Thoracic aorta (tissue), 2 donors: ENCODE results near the gene ZNF620. TPM values are rescaled to one million over a fixed set of nuclear protein-coding genes. Genes with fewer than 3 reads are reported as not detected.
A peak's percentile ranks its signal among the peaks of the same experiment; 100 is the strongest.
"Not testable (repeated sequence)": the region's sequence is repeated elsewhere in the genome, so short reads cannot be mapped to it uniquely, and the experiment has no call there.

Experiments
- ATAC-seq: fragments of 150-250 bp; one replicate; pipeline ENCODE4 v1.8.0; 2017; ENCODE audit warnings: low read depth; ENCODE audit not compliant: insufficient number of reproducible peaks, low FRiP score
- DNase-seq: peaks from one replicate; pipeline ENCODE4 v3.0.0-alpha.2; 2020; ENCODE audit warnings: low spot score
- H3K27ac ChIP-seq, 2 donors: fragments of 200-600 bp; sonication (generic); 1 replicate in 1 of 2; 2 replicates in 1 of 2; pipeline ENCODE4 v1.5.1; 2016; ENCODE audit warnings: mild to moderate bottlenecking in 2 of 2, moderate library complexity in 2 of 2
- H3K27me3 ChIP-seq: fragments of 200-600 bp; sonication (generic); replicated peaks from 2 replicates; pipeline ENCODE4 v1.6.0; 2016; ENCODE audit warnings: mild to moderate bottlenecking; ENCODE audit not compliant: insufficient read depth
- H3K36me3 ChIP-seq: fragments of 200-600 bp; sonication (generic); one replicate; pipeline ENCODE4 v1.5.1; 2016
- H3K4me1 ChIP-seq, 2 donors: fragments of 200-600 bp; sonication (generic); 1 replicate in 1 of 2; 2 replicates in 1 of 2; pipeline versions ENCODE4 v1.5.1 to v1.6.0; 2016; ENCODE audit warnings: low read depth in 2 of 2, mild to moderate bottlenecking in 1 of 2; ENCODE audit not compliant: control insufficient read depth in 1 of 2
- H3K4me3 ChIP-seq: fragments of 200-600 bp; sonication (generic); 2 replicates; pipeline ENCODE4 v1.5.1; 2016; ENCODE audit warnings: mild to moderate bottlenecking
- H3K9me3 ChIP-seq: fragments of 200-600 bp; sonication (generic); 2 replicates; pipeline ENCODE4 v1.5.1; 2016
- CTCF ChIP-seq: fragments of 200-600 bp; sonication (generic); IDR thresholded peaks from one replicate; pipeline ENCODE4 v1.5.1; 2019; ENCODE audit warnings: antibody characterized with exemption
- total RNA-seq, 2 donors: library from RNA; depleted of rRNA; stranded (reverse); fragments of >200 nt; gene quantifications; one replicate each; pipeline versions ENCODE4 v1.1.0 to v1.2.3, GENCODE V29; 2016

The ZNF620 gene
- 1 to 10 TPM; 2.8 to 3.1 TPM for total RNA-seq

GRCh38 chr3:40505599-40506462, at the start of gene ZNF620:
TSS of gene ZNF620 (plus strand) at chr3:40506039. CDS start at chr3:40506353, 314 bp downstream.
- peak within 1 kb of the TSS; percentile 79 to 86 for H3K27ac ChIP-seq
- peaks cover 2% of the 10 kb centered on the region for H3K36me3 ChIP-seq
- peaks cover 14 to 21% of the 10 kb centered on the region in 2 donors for H3K4me1 ChIP-seq
- H3K27me3 ChIP-seq = no peaks in the 10 kb centered on the region
- no peaks in the 10 kb centered on the region for H3K9me3 ChIP-seq
- peak within 1 kb of the TSS; percentile 92 for H3K4me3 ChIP-seq
- DNase-seq = peak; percentile 31
- ATAC-seq = peak; percentile 65
- TF ChIP-seq CTCF = no peak

GRCh38 chr3:40456279-40456939, 49.4 kb upstream of the ZNF620 start:
- Histone ChIP-seq H3K4me3 (peak overlapping the region; percentile 95), H3K36me3 (peaks cover 18% of the 10 kb centered on the region), H3K27ac (peak overlapping the region; percentile 82 to 85), H3K9me3 (no peaks in the 10 kb centered on the region), H3K27me3 (no peaks in the 10 kb centered on the region), H3K4me1 (peaks cover 20 to 44% of the 10 kb centered on the region in 2 donors)
- TF ChIP-seq CTCF = no peak
- ATAC-seq = no peak
- no peak for DNase-seq

GRCh38 chr3:40456940-40457823, 48.7 kb upstream of the ZNF620 start, which contains the start of gene RPL14:
TSS of gene RPL14 (plus strand) at chr3:40457339. CDS start at chr3:40457472, 133 bp downstream.
- H3K27ac ChIP-seq = peak within 1 kb of the TSS; percentile 82 to 85
- no peaks in the 10 kb centered on the region for H3K9me3 ChIP-seq
- H3K36me3 ChIP-seq = peaks cover 25% of the 10 kb centered on the region
- peak within 1 kb of the TSS; percentile 95 for H3K4me3 ChIP-seq
- ATAC-seq = peak; percentile 91
- H3K27me3 ChIP-seq = no peaks in the 10 kb centered on the region
- peak; percentile 86 for DNase-seq
- peaks cover 19 to 39% of the 10 kb centered on the region in 2 donors for H3K4me1 ChIP-seq
- no peak for TF ChIP-seq CTCF

GRCh38 chr3:40458473-40458872, 47.4 kb upstream of the ZNF620 start:
- no peak for TF ChIP-seq CTCF
- no peaks in the 10 kb centered on the region for H3K9me3 ChIP-seq
- peaks cover 16 to 33% of the 10 kb centered on the region in 2 donors for H3K4me1 ChIP-seq
- H3K27me3 ChIP-seq = no peaks in the 10 kb centered on the region
- H3K4me3 ChIP-seq = peak overlapping the region; percentile 95
- H3K27ac ChIP-seq = peak overlapping the region in 1 of 2 donors; percentile 82
- ATAC-seq = no peak
- no peak for DNase-seq
- peaks cover 34% of the 10 kb centered on the region for H3K36me3 ChIP-seq

GRCh38 chr3:40460481-40460880, 45.4 kb upstream of the ZNF620 start:
- H3K9me3 ChIP-seq = not testable (repeated sequence)

More at GRCh38 chr3:40460481-40460880, 45.4 kb upstream of the ZNF620 start:
- peaks cover 37% of the 10 kb centered on the region for H3K36me3 ChIP-seq
- H3K27me3 ChIP-seq, H3K4me3 ChIP-seq, ATAC-seq, DNase-seq, H3K27ac ChIP-seq: not testable (repeated sequence)
- peaks cover 11 to 26% of the 10 kb centered on the region in 2 donors for H3K4me1 ChIP-seq
